Testis (tissue), 2 donors: ENCODE data around the gene ADAMTSL2.

Experiments used
- POLR2A ChIP-seq: fragments of 450-650 bp; IDR thresholded peaks from one replicate; pipeline ENCODE4 v1.6.1; 2017; ENCODE audit warnings: antibody characterized with exemption, mild to moderate bottlenecking, moderate library complexity
- TF ChIP-seq, protein P1 (sequence below), 3 experiments: fragments of 450-650 bp in 2 of 3; fragments of 200-600 bp in 1 of 3; sonication (generic) in 1 of 3; IDR thresholded peaks; one replicate each; pipeline ENCODE4 v1.5.1; 2016 to 2019; ENCODE audit warnings: antibody characterized with exemption in 3 of 3, mild to moderate bottlenecking in 2 of 3, moderate library complexity in 1 of 3

DNA sequence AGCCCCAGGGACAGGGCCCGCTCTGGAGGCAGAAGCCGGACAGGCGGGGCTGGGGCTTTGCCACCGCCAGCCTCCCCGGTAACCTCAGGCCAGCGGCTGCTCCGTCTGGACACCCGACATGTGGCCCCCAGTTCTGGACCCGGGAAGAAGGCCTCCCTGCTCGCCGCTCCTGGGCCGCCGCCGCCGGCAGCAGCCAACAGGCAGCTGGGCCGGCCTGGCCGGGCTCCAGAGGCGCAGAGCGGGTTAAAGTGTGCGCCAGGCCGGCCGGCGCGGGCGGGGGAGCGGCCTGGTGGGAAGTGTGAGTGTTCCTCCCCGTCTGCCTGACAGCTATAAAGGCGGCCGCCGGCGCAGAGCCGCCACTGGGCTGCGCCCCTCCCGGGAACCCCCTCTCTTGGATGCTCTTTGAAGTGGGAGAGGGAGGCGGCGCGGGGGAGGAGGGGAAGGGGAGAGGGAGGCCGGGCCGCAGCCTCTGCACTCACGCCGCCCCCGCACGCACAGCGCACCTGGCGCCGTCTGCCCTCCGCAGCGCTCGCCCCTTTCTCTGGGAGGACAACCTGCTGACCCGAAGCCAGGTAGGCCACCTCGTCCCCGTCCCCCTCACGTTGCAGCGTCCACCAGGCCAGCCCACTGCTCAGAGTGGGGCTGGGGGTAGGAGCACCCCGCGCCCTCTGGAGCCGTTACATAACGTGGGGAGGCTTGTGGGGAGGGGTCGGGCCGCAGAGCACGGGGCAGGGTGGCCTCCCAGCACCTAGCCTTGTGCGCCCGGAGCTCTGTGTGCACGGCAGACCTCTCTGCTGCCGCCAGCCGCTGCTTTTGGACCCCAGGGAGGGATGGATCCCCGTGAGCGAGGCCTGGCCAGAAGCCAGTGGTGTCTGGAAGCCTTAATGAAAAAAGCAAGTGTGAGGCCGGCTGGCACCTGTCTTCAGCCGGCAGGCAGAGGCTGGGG lies at the start of gene ADAMTSL2:
- TF ChIP-seq POLR2A, result no peak
- TF ChIP-seq, protein P1, sequence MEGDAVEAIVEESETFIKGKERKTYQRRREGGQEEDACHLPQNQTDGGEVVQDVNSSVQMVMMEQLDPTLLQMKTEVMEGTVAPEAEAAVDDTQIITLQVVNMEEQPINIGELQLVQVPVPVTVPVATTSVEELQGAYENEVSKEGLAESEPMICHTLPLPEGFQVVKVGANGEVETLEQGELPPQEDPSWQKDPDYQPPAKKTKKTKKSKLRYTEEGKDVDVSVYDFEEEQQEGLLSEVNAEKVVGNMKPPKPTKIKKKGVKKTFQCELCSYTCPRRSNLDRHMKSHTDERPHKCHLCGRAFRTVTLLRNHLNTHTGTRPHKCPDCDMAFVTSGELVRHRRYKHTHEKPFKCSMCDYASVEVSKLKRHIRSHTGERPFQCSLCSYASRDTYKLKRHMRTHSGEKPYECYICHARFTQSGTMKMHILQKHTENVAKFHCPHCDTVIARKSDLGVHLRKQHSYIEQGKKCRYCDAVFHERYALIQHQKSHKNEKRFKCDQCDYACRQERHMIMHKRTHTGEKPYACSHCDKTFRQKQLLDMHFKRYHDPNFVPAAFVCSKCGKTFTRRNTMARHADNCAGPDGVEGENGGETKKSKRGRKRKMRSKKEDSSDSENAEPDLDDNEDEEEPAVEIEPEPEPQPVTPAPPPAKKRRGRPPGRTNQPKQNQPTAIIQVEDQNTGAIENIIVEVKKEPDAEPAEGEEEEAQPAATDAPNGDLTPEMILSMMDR (IDR thresholded peaks at IDR 0.05), result no peak
